HG03066 (cell line): ENCODE data around the gene DMKN.
A peak's percentile ranks its signal among the peaks of the same experiment; 100 is the strongest.
"Not testable (repeated sequence)": the region's sequence is repeated elsewhere in the genome, so short reads cannot be mapped to it uniquely, and the experiment has no call there.

Experiments used
- ATAC-seq: cut with Tn5 transposase; IDR thresholded peaks from one replicate; pipeline ENCODE4 v1.9.1; 2021; ENCODE audit warnings: low read depth; ENCODE audit not compliant: unreplicated experiment

Gene DMKN

DNA sequence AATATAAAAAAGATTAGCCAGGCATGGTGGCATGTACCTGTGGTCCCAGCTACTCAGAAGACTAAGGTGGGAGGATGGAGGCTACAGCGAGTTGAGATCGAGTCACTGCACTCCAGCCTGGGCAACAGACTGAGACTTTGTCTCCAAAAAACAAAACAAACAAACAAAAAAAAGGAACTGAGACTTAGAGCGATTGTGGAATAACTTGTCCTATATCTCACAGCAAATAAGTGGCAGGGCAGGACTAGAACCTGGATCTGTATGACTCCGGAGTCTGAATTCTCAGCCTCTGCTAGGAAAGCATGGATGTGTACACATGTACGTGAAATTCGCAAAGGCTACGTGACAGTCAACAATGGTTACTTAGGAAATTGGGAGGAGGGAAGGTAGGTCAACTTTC is 43.3 kb downstream of the DMKN start:
- ATAC-seq: no peak

DNA sequence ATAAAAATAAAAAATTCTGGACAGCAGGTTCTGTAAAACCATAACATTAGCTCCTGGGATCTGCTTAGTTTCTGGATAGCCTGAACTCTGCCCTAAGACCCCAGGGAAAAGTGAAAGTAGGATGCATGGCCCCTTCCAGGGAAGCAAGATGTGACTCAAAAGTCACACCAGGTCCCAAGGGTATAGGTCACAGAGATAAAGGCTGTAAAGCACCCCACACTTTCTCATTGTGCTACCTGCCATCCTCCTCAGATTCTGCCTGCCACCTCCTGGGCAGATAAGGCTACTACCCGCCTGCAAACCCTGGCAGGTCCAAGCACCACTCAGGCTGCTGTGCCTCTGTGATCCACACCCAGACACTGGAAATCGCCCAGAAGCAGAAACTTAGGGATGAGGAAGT is 44.8 kb downstream of the DMKN start:
- peak; percentile 70 for ATAC-seq

DNA sequence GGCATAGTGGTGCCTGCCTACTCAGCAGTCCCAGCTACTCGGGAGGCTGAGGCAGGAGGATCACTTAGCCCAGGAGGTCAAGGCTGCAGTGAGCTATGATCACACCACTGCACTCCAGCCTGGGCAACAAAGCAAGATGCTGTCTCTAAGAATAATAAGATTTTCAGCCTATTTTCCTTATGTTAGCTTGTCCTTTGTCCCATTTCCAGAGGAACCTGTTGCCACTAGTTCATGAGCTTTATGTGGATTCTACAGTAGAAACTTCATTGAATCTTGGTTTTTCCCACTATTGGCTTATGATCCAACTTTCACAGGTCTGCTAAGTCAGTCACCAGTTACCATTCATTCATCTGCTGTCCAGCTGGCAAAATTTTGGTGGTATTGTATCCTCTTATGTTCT is 47.2 kb downstream of the DMKN start:
- ATAC-seq: no peak

GRCh38 chr19:35462956-35463355 is 50.5 kb downstream of the DMKN start:
- not testable (repeated sequence) for ATAC-seq

GRCh38 chr19:35462476-35462953 is 50.9 kb downstream of the DMKN start:
- peak; percentile 60 for ATAC-seq

DNA sequence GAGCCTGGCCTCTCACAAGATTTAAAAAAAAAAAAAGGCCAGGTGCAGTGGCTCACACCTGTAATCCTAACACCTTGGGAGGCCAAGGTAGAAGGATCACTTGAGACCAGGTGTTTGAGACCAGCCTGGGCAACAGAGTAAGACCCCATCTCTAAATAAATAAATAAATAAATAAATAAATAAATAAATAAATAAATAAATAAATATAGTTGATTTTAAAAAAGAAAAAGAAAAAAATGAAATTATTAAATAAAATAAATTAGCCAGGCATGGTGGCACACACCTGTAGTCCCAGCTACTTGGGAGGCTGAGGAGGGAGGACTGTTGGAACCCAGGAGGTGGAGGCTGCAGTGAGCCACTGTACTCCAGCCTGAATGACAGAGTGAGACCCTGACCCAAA is 51.7 kb downstream of the DMKN start:
- not testable (repeated sequence) for ATAC-seq

DNA sequence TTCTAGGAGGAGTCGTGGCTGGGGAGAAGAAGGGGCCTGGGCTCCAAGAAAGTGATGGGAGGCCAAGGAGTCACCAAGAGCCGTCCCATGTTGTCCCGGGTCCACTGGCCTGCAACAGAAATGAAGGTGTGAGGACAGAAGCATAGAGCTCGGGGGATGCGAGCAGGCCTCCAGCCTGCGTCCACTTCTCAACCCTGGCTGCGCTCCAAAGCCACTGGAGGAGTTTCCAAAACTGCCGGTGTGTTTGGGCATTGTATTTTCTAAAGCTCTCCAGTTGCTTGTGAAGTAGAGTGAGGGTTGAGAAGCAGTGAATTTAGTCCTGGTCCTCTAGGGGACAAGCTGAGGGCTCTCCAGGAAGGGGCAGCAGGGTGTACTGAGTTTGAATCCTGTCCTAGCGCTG is 52.4 kb downstream of the DMKN start:
- no peak for ATAC-seq

GRCh38 chr19:35460608-35461007 is 52.8 kb downstream of the DMKN start:
- ATAC-seq: no peak

DNA sequence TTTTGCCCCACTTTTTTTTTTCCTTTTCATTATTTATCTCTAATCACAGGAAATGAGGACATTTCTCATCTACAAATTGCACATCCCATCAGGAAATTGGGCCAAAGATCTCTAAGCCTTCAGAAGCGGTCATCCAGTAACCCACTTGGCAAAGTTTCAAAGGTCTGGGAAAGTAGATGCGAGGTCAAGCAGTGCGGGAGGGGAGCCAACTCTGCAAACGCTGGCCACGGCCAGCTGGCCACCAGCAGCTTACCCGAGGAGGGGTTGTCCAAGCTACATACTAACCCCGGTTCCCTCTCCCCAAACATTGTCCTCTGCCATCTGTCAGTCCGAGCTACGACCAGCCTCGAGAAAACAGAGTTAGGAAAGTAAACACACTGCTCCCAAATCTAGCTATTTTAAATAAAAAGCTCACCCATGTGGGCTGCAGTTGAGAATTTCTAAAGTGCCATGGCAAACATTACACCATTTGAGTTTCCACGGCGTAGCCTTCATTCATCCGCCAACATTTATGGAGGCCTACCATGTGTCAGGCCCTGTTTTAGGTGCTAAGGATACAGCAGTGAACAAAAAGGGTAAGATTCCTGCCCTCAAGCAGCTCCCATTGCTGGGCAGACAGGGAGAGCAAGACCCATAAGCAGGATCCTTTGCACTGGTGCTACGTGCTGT is 53.9 kb downstream of the DMKN start:
- ATAC-seq: no peak

DNA sequence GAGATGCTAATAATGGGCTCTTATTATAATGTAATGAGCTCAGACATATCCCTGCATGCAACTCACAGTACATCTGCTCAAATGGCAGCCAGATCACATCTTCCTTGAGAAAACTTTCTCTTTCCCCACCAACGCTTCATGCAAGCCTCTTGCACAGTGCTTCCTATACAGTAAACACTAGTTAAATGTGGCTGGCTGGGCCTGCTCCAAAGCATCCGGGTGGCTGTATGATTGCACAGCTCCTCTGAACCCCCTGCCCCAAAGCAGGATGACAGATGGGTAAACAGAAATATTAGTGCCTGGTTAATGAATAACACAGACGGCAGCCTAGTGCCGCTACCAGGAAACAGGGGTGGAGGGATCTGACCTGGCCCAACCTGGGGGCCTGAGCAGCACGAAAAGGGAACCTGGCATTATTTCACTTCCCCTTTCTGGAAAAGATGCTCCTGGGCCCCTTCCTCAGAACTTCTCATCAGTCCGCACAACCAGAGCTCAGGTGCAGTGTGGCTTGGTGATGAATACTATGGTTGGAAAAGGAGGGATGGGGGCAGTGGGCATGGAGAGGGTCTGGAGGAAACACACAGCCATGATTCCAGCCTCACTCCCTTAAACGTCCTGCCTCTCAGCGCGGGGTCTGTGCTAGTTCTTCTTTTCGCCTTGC is 54.6 kb downstream of the DMKN start:
- ATAC-seq: peak; percentile 41

DNA sequence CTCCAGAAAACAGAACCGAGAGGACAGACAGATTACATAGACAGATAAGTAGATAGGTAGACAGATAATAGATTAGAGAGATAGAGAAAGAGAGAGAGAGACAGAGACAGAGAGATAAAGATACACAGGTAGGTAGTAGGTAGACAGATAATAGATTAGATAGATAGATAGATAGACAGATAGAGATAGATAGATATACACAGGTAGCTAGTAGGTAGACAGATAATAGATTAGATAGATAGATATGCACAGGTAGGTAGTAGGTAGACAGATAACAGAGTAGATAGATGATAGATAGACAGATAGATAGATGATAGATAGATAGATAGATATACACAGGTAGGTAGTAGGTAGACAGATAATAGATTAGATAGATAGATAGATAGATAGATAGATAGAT is 55.3 kb downstream of the DMKN start:
- ATAC-seq: no peak

- ATAC-seq: no peak
Measured at GRCh38 chr19:35457173-35457572, 56.3 kb downstream of the DMKN start.

GRCh38 chr19:35455616-35456201 is 57.7 kb downstream of the DMKN start:
- ATAC-seq: no peak

DNA sequence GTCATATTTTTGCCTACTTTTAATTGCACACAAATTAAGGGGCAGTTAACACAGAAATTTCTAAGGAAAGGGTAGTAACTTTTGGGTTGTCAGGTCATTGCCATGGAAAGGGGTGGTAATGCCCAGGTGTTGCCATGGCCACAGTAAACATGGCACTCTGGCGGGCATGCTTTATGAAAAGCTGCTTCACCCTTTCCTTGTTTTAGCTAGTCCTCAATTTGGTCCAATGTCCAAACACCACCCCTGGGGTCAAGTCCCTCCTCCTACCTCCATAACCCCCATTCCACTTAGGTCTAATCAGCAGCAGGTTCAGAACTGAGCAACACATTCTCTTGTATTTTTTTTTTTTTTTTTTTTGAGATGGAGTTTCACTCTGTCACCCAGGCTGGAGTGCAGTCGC is 58.8 kb downstream of the DMKN start:
- ATAC-seq: no peak

DNA sequence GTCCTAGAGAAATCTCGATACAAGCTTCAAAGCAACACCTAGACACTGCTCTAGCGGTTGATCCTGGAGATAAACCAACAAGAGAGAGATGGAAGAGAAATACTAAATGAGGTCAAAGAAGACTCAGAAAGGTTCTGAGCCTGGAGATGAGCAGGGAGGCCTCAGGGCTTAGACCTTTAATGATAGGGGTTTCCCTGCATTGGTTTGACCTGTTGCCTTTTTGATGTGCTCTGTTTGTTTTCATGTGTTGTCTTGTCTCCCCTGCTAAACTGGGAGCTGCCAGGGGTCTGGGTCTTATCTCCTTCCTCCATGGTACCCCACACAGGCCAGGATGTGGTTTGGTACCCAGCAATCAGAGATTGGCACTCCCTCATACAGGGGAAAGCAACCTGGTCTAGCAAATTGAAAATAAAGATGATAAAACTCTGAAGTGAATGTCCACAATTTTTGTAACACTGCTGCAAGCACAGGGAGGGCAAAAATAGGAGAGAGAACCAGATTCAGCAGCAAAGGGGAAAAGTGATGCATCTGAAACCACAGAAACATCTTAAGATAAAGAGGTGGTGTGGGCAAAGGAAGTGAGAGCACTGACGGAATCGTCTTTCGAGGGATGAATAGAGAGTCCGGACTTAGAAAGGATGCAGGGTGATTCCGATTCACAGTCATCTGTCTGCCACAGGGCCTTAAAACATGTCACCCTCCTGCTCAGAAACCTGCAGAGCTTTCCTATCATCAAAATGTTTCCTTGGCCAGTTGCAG is 61.9 kb downstream of the DMKN start:
- ATAC-seq: peak; percentile 65

- ATAC-seq: no peak
Measured at GRCh38 chr19:35449359-35450043, 63.9 kb downstream of the DMKN start.

DNA sequence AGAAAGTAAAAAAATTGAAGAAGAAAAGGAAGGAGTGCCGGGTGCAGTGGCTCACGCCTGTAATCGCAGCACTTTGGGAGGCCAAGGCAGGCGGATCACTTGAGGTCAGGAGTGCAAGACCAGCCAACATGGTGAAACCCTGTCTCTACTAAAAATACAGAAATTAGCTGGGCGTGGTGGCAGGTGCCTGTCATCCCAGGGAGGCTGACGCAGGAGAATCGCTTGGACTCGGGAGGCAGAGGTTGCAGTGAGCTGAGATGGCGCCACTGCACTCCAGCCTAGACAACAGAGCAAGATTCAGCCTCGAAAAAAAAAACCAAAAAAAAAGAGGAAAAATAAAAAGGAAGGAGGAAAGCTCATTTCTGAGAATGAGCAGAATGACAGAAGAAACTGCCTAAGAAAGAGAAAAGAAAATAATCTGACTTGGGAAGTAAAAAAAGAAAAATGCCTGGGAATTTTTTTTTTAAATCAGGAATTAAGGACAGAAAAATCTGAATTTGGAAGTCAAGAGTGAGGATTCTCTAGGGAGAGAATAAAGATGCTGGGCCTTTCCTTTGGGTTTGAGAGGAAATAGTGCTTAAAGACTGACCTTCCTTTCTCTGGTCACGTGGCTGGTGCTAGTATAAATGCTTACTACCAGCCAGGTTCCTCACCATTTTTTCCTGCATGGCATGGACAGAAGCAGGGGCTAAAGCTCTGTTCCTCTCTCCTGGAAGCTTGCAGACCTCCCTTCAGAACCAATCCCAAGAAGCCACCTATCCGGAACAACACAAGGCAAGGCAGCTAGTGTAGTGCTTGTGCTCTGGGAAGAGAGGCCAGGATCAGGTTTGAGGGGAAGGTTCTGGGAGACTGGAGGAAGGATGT is 65.6 kb downstream of the DMKN start, which contains the start of gene FFAR2:
Gene FFAR2, plus strand, starts transcription at position 652 of the 864 bp plus-strand sequence. CDS start 1,458 bp downstream, outside the sequence.
- ATAC-seq: no peak
